Natural killer cell (primary cell): Measurements from ENCODE around the gene NME7. TPM values are rescaled to one million over a fixed set of nuclear protein-coding genes. Genes with fewer than 3 reads are reported as not detected.

Source experiments
- ATAC-seq, 3 donors: fragments of 150-1000 bp in 2 of 3; fragments of 200-7000 bp in 1 of 3; cut with Tn5 transposase; 1 replicate in 1 of 3; 2 replicates in 2 of 3; pipeline ENCODE4 v1.10.0; 2021; ENCODE audit warnings: mild to moderate bottlenecking in 2 of 3, moderate library complexity in 2 of 3
- DNase-seq, 2 donors: peaks; one replicate each; pipeline versions ENCODE4 v3.0.0 to v3.0.0-alpha.2; 2013 to 2021; ENCODE audit warnings: mixed read lengths in 1 of 2
- H3K27ac ChIP-seq: one replicate; pipeline ENCODE4 v1.5.1; 2013; ENCODE audit warnings: mild to moderate bottlenecking, low read length
- H3K27me3 ChIP-seq: one replicate; pipeline ENCODE4 v1.6.1; 2013; ENCODE audit warnings: low read length; ENCODE audit not compliant: control insufficient read depth, insufficient read depth
- H3K36me3 ChIP-seq: one replicate; pipeline ENCODE4 v1.6.1; 2013; ENCODE audit warnings: low read length; ENCODE audit not compliant: control insufficient read depth, insufficient read depth
- H3K4me1 ChIP-seq: one replicate; pipeline ENCODE4 v1.6.1; 2013; ENCODE audit warnings: low read length; ENCODE audit not compliant: control insufficient read depth, insufficient read depth
- H3K4me3 ChIP-seq: one replicate; pipeline ENCODE4 v1.5.1; 2013; ENCODE audit warnings: low read length
- H3K9me3 ChIP-seq: one replicate; pipeline ENCODE4 v1.6.1; 2013; ENCODE audit warnings: low read length; ENCODE audit not compliant: control insufficient read depth, insufficient read depth
- H3K27ac Mint-ChIP-seq, 2 donors: one replicate each; pipeline ENCODE4 v1.8.0; 2022; ENCODE audit warnings: mild to moderate bottlenecking in 2 of 2, mixed read lengths in 2 of 2, moderate library complexity in 1 of 2
- H3K27me3 Mint-ChIP-seq, 2 donors: one replicate each; pipeline ENCODE4 v1.8.0; 2022; ENCODE audit warnings: low read depth in 2 of 2, mixed read lengths in 2 of 2
- H3K36me3 Mint-ChIP-seq: one replicate; pipeline ENCODE4 v1.8.0; 2022; ENCODE audit warnings: mixed read lengths
- H3K4me1 Mint-ChIP-seq, 2 donors: one replicate each; pipeline ENCODE4 v1.8.0; 2022; ENCODE audit warnings: mixed read lengths in 2 of 2
- H3K4me3 Mint-ChIP-seq: one replicate; pipeline ENCODE4 v1.8.0; 2022; ENCODE audit warnings: mild to moderate bottlenecking, moderate library complexity, mixed read lengths
- H3K9me3 Mint-ChIP-seq, 2 donors: one replicate each; pipeline ENCODE4 v1.8.0; 2022; ENCODE audit warnings: mixed read lengths in 2 of 2
- WGBS: methylation state at CpG from one replicate; pipeline ENCODE4 v1.1.7; 2013; ENCODE audit warnings: missing lambda C conversion rate; ENCODE audit not compliant: insufficient coverage; 5-methylcytosine and 5-hydroxymethylcytosine counted together
- intact Hi-C: fragments of 100-400 bp; cut with micrococcal nuclease; formaldehyde crosslinking; loops from one replicate; pipeline ENCODE4 v1.14.2; 2022
- total RNA-seq, 4 donors: library from RNA; stranded (reverse); fragments of 120-200 nt in 1 of 4; gene quantifications; one replicate each; pipeline versions ENCODE4 v1.2.3 to v1.2.4, GENCODE V29; 2013 to 2022
- TF ChIP-seq, protein P1 (sequence below): fragments of 200-600 bp; IDR thresholded peaks from one replicate; pipeline ENCODE4 v1.8.0; 2022; ENCODE audit warnings: antibody characterized with exemption

The NME7 gene
- total RNA-seq, 3 donors from 2014 or later (not counting 1 experiment from before 2014, with no cell fraction given): 5.2 to 9.9 (median 9.8) TPM

DNA sequence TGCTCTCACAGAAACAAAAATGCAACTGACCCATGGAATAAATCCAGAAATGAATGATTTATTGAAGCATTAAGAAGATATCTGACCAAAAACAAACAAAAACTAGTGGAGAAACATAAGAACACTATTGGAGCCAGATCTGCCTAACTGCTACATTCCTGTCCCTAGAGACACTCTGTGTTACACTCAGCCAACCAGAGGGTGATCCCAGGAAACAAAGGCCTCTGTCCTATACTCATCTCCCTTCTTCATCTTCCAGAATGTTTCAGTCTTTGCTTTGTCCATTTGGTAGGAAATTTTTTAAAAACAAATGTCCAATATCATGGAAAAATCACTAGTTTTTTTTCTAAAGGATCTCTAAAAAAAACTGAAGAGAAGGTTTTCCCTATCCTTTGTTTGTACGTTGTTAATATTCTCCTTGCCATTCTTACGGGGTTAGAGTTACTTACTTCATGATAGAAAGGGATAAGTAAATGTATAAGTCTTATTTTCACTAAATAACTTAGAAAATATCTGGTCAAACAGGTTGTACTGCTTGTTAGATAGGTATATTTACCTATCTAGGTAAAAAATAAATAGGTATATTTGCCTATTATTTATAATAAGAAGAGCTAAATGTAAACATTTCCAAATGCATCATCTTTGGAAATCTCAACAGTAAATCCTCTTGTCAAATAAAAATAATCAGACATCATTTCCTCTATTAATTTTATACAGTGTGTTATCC, 59.1 kb downstream of the NME7 start:
- H3K27me3 Mint-ChIP-seq: no peaks in the 10 kb centered on the region
- H3K27ac Mint-ChIP-seq: peak overlapping the region in 1 of 2 donors; percentile 87
- peaks cover 18 to 19% of the 10 kb centered on the region in 2 donors for H3K4me1 Mint-ChIP-seq
- H3K9me3 Mint-ChIP-seq: no peaks in the 10 kb centered on the region
- Histone ChIP-seq H3K27ac (no peak overlapping the region), H3K36me3 (no peaks in the 10 kb centered on the region), H3K9me3 (no peaks in the 10 kb centered on the region), H3K4me1 (peaks cover 3% of the 10 kb centered on the region), H3K4me3 (no peak overlapping the region), H3K27me3 (no peaks in the 10 kb centered on the region)
- no peak overlapping the region for H3K4me3 Mint-ChIP-seq
- TF ChIP-seq, protein P1, sequence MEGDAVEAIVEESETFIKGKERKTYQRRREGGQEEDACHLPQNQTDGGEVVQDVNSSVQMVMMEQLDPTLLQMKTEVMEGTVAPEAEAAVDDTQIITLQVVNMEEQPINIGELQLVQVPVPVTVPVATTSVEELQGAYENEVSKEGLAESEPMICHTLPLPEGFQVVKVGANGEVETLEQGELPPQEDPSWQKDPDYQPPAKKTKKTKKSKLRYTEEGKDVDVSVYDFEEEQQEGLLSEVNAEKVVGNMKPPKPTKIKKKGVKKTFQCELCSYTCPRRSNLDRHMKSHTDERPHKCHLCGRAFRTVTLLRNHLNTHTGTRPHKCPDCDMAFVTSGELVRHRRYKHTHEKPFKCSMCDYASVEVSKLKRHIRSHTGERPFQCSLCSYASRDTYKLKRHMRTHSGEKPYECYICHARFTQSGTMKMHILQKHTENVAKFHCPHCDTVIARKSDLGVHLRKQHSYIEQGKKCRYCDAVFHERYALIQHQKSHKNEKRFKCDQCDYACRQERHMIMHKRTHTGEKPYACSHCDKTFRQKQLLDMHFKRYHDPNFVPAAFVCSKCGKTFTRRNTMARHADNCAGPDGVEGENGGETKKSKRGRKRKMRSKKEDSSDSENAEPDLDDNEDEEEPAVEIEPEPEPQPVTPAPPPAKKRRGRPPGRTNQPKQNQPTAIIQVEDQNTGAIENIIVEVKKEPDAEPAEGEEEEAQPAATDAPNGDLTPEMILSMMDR: no peak
- intact Hi-C loops: no loop called here
- no peak for ATAC-seq
- no peaks in the 10 kb centered on the region for H3K36me3 Mint-ChIP-seq
- no peak for DNase-seq
- WGBS: no CpG with 5 or more reads among the region's 2 CpGs

DNA sequence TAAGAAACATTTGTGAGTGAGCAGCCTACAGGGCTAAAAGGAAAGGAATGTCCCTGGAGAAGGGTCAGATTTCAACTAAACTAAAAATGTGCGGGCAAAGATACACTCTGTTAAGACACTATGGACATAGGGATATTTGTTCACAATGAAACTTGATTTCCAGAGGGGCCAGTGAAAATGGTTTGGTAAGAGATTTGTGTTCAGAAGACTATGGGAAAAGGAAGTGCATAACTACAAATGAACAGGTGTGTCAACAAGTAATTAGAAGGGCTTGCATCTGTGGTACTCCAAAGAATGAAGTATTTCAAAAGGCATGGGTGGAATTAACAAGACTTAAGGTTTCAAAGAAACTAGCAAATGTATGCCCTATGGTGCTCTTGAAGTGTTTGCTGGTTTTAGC, 60.4 kb downstream of the NME7 start:
- TF ChIP-seq, protein P1: no peak
- Mint-ChIP-seq H3K36me3 (no peaks in the 10 kb centered on the region), H3K9me3 (no peaks in the 10 kb centered on the region), H3K4me3 (no peak overlapping the region), H3K27me3 (no peaks in the 10 kb centered on the region), H3K27ac (no peak overlapping the region), H3K4me1 (peaks cover 14 to 15% of the 10 kb centered on the region in 2 donors)
- Histone ChIP-seq H3K27ac (no peak overlapping the region), H3K36me3 (no peaks in the 10 kb centered on the region), H3K27me3 (no peaks in the 10 kb centered on the region), H3K4me3 (no peak overlapping the region), H3K9me3 (no peaks in the 10 kb centered on the region), H3K4me1 (peaks cover 3% of the 10 kb centered on the region)
- no peak for ATAC-seq
- intact Hi-C loops: no loop called here
- WGBS: 92% methylated on average over 1 of the region's 1 CpG
- DNase-seq: no peak

DNA sequence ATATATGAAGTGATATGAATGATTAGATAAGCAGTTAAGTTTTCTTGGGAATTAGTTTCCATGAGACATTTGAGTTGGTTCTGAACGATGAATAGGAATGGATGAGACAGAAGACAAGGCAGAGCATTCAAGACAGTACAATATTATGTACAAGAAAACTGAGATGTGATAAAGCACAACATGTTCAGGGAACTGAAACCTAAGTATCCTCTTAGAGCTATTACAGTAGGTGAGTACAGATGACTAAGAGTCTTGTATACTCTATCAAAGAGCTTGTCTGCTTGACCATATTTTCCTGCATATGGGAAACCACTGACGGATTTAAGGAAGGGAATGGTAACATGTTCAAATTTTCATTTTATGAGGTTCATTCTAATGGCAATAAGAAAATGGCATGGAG, 61.6 kb downstream of the NME7 start:
- peaks cover 9 to 10% of the 10 kb centered on the region in 2 donors for H3K4me1 Mint-ChIP-seq
- H3K27ac ChIP-seq: no peak overlapping the region
- H3K36me3 Mint-ChIP-seq: no peaks in the 10 kb centered on the region
- H3K27me3 Mint-ChIP-seq: no peaks in the 10 kb centered on the region
- no peaks in the 10 kb centered on the region for H3K4me1 ChIP-seq
- intact Hi-C loops: no loop called here
- WGBS: 89% methylated on average over 2 of the region's 2 CpGs
- TF ChIP-seq, protein P1: no peak
- H3K27ac Mint-ChIP-seq: no peak overlapping the region
- no peaks in the 10 kb centered on the region for H3K36me3 ChIP-seq
- no peaks in the 10 kb centered on the region for H3K9me3 Mint-ChIP-seq
- H3K27me3 ChIP-seq: no peaks in the 10 kb centered on the region
- H3K4me3 Mint-ChIP-seq: no peak overlapping the region
- no peak overlapping the region for H3K4me3 ChIP-seq
- no peak for DNase-seq
- H3K9me3 ChIP-seq: no peaks in the 10 kb centered on the region
- ATAC-seq: no peak

DNA sequence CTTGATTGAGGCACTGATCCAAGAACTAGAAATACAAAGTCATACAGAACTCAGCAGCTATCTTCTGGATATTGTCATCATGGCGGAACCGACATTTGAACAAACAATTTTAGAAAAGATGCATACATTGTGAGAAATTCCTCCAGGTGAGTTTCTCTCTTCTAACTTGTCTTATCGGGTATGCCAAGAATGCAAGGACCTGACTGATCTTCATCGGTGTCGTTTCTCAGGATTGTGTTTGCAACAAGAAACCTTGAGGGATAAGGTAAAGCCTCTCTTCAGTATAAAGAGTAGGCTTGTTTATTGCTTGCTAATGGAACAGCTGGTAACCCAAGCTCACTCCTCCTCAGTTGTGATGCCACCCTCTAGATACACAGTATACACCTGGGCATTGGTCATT, 62.2 kb downstream of the NME7 start:
- H3K27me3 Mint-ChIP-seq: no peaks in the 10 kb centered on the region
- no peaks in the 10 kb centered on the region for H3K9me3 ChIP-seq
- no peak overlapping the region for H3K27ac Mint-ChIP-seq
- no peaks in the 10 kb centered on the region for H3K36me3 ChIP-seq
- intact Hi-C loops: no loop called here
- H3K4me1 ChIP-seq: no peaks in the 10 kb centered on the region
- no peak overlapping the region for H3K4me3 Mint-ChIP-seq
- peaks cover 9 to 10% of the 10 kb centered on the region in 2 donors for H3K4me1 Mint-ChIP-seq
- H3K9me3 Mint-ChIP-seq: no peaks in the 10 kb centered on the region
- no peak overlapping the region for H3K4me3 ChIP-seq
- DNase-seq: no peak
- H3K27ac ChIP-seq: no peak overlapping the region
- ATAC-seq: no peak
- H3K27me3 ChIP-seq: no peaks in the 10 kb centered on the region
- WGBS: 95% methylated on average over 5 of the region's 5 CpGs
- TF ChIP-seq, protein P1: no peak
- no peaks in the 10 kb centered on the region for H3K36me3 Mint-ChIP-seq
